ENCODE results near the gene YLPM1.

- TF ChIP-seq CTCF (IDR thresholded peaks at IDR 0.05) (no peak), POLR2A (IDR thresholded peaks at IDR 0.05) (no peak)
These were observed 94.9 kb downstream of the YLPM1 start for GRCh38 chr14:74858022-74858421.

Data from adrenal gland (tissue), 5 donors.